HG03342 (cell line): ENCODE results near the gene PARVB.
A peak's percentile ranks its signal among the peaks of the same experiment; 100 is the strongest.

Experiments used
- ATAC-seq: cut with Tn5 transposase; IDR thresholded peaks from one replicate; pipeline ENCODE4 v1.9.1; 2021; ENCODE audit warnings: mild to moderate bottlenecking, moderate library complexity; ENCODE audit not compliant: unreplicated experiment

Gene PARVB

GRCh38 chr22:44026630-44027511 is 2.8 kb downstream of the PARVB start:
- peak; percentile 48 for ATAC-seq

- no peak for ATAC-seq
Measured at GRCh38 chr22:44028091-44028490, 4.0 kb downstream of the PARVB start.

GRCh38 chr22:44029069-44029468 is 5.0 kb downstream of the PARVB start:
- no peak for ATAC-seq

- ATAC-seq = no peak
Measured at GRCh38 chr22:44030051-44030701, 6.1 kb downstream of the PARVB start.

- no peak for ATAC-seq
Measured at GRCh38 chr22:44030702-44031082, 6.6 kb downstream of the PARVB start.

GRCh38 chr22:44031158-44031952 is 7.3 kb downstream of the PARVB start:
- no peak for ATAC-seq

- ATAC-seq = no peak
Measured at GRCh38 chr22:44032126-44032730, 8.1 kb downstream of the PARVB start.

- ATAC-seq = no peak
Measured at GRCh38 chr22:44033287-44033686, 9.2 kb downstream of the PARVB start.

- ATAC-seq = no peak
Measured at GRCh38 chr22:44033694-44034093, 9.6 kb downstream of the PARVB start.

GRCh38 chr22:44037519-44038375 is 13.6 kb downstream of the PARVB start:
- no peak for ATAC-seq

GRCh38 chr22:44039566-44040171 is 15.6 kb downstream of the PARVB start:
- ATAC-seq = no peak

- peak; percentile 70 for ATAC-seq
Measured at GRCh38 chr22:44042249-44043218, 18.4 kb downstream of the PARVB start.

GRCh38 chr22:44045145-44045544 is 21.0 kb downstream of the PARVB start:
- no peak for ATAC-seq

GRCh38 chr22:44046485-44047141 is 22.5 kb downstream of the PARVB start:
- ATAC-seq = no peak

- no peak for ATAC-seq
Measured at GRCh38 chr22:44047891-44048301, 23.8 kb downstream of the PARVB start.

GRCh38 chr22:44049486-44050231 is 25.6 kb downstream of the PARVB start:
- ATAC-seq = no peak

- ATAC-seq = no peak
Measured at GRCh38 chr22:44050766-44051355, 26.8 kb downstream of the PARVB start.
